ENCODE results near the gene RFX4.

DNA sequence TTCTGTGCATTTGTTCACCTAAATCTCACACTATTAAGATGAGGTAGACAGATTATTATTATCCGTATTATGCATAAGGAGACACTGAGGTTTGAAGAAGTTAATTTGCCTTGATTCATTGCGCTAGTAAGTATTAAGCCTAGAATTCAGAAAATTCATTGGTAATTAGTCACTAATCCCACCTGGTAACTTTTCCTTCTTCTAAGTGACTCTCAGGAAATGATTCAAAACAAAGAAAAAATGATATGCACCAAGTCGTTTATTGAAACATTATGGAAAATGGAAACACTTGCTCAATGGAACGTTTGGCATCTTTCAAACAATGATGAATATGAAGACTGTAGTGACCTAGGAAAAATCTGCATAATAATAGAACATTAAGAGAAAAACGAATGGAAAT is 15.2 kb downstream of the RFX4 start:
- TF ChIP-seq, protein P1, sequence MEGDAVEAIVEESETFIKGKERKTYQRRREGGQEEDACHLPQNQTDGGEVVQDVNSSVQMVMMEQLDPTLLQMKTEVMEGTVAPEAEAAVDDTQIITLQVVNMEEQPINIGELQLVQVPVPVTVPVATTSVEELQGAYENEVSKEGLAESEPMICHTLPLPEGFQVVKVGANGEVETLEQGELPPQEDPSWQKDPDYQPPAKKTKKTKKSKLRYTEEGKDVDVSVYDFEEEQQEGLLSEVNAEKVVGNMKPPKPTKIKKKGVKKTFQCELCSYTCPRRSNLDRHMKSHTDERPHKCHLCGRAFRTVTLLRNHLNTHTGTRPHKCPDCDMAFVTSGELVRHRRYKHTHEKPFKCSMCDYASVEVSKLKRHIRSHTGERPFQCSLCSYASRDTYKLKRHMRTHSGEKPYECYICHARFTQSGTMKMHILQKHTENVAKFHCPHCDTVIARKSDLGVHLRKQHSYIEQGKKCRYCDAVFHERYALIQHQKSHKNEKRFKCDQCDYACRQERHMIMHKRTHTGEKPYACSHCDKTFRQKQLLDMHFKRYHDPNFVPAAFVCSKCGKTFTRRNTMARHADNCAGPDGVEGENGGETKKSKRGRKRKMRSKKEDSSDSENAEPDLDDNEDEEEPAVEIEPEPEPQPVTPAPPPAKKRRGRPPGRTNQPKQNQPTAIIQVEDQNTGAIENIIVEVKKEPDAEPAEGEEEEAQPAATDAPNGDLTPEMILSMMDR (IDR thresholded peaks at IDR 0.05; ENCODE audit: insufficient read depth, low read length): no peak
- TF ChIP-seq, protein P2, sequence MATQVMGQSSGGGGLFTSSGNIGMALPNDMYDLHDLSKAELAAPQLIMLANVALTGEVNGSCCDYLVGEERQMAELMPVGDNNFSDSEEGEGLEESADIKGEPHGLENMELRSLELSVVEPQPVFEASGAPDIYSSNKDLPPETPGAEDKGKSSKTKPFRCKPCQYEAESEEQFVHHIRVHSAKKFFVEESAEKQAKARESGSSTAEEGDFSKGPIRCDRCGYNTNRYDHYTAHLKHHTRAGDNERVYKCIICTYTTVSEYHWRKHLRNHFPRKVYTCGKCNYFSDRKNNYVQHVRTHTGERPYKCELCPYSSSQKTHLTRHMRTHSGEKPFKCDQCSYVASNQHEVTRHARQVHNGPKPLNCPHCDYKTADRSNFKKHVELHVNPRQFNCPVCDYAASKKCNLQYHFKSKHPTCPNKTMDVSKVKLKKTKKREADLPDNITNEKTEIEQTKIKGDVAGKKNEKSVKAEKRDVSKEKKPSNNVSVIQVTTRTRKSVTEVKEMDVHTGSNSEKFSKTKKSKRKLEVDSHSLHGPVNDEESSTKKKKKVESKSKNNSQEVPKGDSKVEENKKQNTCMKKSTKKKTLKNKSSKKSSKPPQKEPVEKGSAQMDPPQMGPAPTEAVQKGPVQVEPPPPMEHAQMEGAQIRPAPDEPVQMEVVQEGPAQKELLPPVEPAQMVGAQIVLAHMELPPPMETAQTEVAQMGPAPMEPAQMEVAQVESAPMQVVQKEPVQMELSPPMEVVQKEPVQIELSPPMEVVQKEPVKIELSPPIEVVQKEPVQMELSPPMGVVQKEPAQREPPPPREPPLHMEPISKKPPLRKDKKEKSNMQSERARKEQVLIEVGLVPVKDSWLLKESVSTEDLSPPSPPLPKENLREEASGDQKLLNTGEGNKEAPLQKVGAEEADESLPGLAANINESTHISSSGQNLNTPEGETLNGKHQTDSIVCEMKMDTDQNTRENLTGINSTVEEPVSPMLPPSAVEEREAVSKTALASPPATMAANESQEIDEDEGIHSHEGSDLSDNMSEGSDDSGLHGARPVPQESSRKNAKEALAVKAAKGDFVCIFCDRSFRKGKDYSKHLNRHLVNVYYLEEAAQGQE (IDR thresholded peaks at IDR 0.05; ENCODE audit: insufficient replicate concordance, low read depth): no peak
- TF ChIP-seq POLR2AphosphoS5 (IDR thresholded peaks at IDR 0.05; ENCODE audit: low read depth): no peak
- TF ChIP-seq SPI1 (IDR thresholded peaks at IDR 0.05; ENCODE audit: borderline replicate concordance, low read depth): no peak

All from HL-60 (cell line).